SK-N-SH (cell line): ENCODE data around the gene SPSB4.

Source experiments
- CHD2 ChIP-seq: fragments of 150-350 bp; IDR thresholded peaks from 2 replicates; pipeline ENCODE4 v1.6.1; 2018; ENCODE audit warnings: low read length; ENCODE audit not compliant: partially characterized antibody
- CTCF ChIP-seq: fragments of 200-600 bp; sonication (generic); IDR thresholded peaks from 2 replicates; pipeline ENCODE4 v1.6.1; 2017; ENCODE audit warnings: antibody characterized with exemption, mild to moderate bottlenecking, moderate library complexity
- FOXM1 ChIP-seq: IDR thresholded peaks from 2 replicates; pipeline ENCODE4 v1.4.0; 2012; ENCODE audit warnings: low read depth, mild to moderate bottlenecking
- GABPA ChIP-seq: IDR thresholded peaks from 2 replicates; pipeline ENCODE4 v1.4.0; 2012; ENCODE audit warnings: low read depth, mild to moderate bottlenecking
- GATA2 ChIP-seq: sonication (generic); formaldehyde crosslinking; IDR thresholded peaks from 2 replicates; pipeline ENCODE4 v1.5.0; 2020; ENCODE audit warnings: mild to moderate bottlenecking, missing genetic modification reagents
- MAX ChIP-seq: IDR thresholded peaks from 2 replicates; pipeline ENCODE4 v1.4.0; 2012; ENCODE audit warnings: low read depth
- MEF2A ChIP-seq: IDR thresholded peaks from 2 replicates; pipeline ENCODE4 v1.4.0; 2012; ENCODE audit warnings: low read depth, borderline replicate concordance
- NRF1 ChIP-seq: IDR thresholded peaks from 2 replicates; pipeline ENCODE4 v1.6.1; 2012; ENCODE audit warnings: low read depth, mild to moderate bottlenecking, low read length
- POLR2AphosphoS5 ChIP-seq: IDR thresholded peaks from 2 replicates; pipeline ENCODE4 v1.6.1; 2012; ENCODE audit warnings: low read depth, low read length
- RAD21 ChIP-seq: IDR thresholded peaks from 2 replicates; pipeline ENCODE4 v1.6.1; 2012; ENCODE audit warnings: mild to moderate bottlenecking, low read length
- RFX5 ChIP-seq: IDR thresholded peaks from 2 replicates; pipeline ENCODE4 v1.6.1; 2012; ENCODE audit warnings: mild to moderate bottlenecking, improper control_type of control experiment, low read length
- TCF12 ChIP-seq: IDR thresholded peaks from 2 replicates; pipeline ENCODE4 v1.4.0; 2012
- USF1 ChIP-seq: IDR thresholded peaks from 2 replicates; pipeline ENCODE4 v1.4.0; 2012; ENCODE audit warnings: low read depth, borderline replicate concordance
- YY1 ChIP-seq: IDR thresholded peaks from 2 replicates; pipeline ENCODE4 v1.4.0; 2012; ENCODE audit warnings: low read depth, mild to moderate bottlenecking

- TF ChIP-seq FOXM1 (no peak), CTCF (no peak), NRF1 (no peak), GABPA (no peak), POLR2AphosphoS5 (no peak), TCF12 (no peak), CHD2 (no peak), MEF2A (no peak), RAD21 (no peak), YY1 (no peak), MAX (no peak), USF1 (no peak), RFX5 (no peak), GATA2 (no peak)
These were observed 45.8 kb downstream of the SPSB4 start for GRCh38 chr3:141096981-141097380.
